PC-9 (cell line): ENCODE results near the gene PANK3.

Experiments used
- EZH2 ChIP-seq: fragments of 200-600 bp; sonication (generic); IDR thresholded peaks from 2 replicates; pipeline ENCODE4 v1.8.0; 2017; ENCODE audit warnings: antibody characterized with exemption, low read depth
- TF ChIP-seq, protein P1 (sequence below): fragments of 200-600 bp; sonication (generic); conservative IDR thresholded peaks from 2 replicates; pipeline ENCODE4 v1.6.1; 2017; ENCODE audit warnings: mixed run types, antibody characterized with exemption, mild to moderate bottlenecking, moderate library complexity

DNA sequence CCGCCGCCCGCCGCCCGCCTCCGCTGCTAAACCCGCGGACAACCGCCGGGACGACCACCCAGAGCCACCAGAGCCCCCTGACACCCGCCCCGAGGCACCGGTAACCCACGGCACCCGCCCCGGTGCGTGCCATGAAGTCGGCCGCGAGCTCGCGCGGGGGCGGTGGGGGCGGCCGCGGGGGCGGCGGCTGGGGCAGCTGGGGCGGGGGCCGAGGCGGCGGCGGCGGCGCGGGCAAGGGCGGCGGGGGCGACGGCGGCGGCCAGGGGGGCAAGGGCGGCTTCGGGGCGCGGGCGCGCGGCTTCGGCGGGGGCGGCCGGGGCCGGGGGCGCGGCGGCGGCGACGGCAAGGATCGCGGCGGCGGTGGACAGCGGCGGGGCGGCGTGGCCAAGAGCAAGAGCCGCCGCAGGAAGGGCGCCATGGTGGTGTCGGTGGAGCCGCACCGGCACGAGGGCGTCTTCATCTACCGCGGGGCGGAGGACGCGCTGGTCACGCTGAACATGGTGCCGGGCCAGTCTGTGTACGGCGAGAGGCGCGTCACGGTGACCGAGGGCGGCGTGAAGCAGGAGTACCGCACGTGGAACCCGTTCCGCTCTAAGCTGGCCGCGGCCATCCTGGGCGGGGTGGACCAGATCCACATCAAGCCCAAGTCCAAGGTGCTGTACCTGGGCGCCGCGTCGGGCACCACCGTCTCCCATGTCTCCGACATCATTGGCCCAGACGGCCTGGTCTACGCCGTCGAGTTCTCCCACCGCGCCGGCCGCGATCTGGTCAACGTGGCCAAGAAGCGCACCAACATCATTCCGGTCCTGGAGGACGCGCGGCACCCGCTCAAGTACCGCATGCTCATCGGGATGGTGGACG, 49.6 kb downstream of the PANK3 start:
- TF ChIP-seq, protein P1, sequence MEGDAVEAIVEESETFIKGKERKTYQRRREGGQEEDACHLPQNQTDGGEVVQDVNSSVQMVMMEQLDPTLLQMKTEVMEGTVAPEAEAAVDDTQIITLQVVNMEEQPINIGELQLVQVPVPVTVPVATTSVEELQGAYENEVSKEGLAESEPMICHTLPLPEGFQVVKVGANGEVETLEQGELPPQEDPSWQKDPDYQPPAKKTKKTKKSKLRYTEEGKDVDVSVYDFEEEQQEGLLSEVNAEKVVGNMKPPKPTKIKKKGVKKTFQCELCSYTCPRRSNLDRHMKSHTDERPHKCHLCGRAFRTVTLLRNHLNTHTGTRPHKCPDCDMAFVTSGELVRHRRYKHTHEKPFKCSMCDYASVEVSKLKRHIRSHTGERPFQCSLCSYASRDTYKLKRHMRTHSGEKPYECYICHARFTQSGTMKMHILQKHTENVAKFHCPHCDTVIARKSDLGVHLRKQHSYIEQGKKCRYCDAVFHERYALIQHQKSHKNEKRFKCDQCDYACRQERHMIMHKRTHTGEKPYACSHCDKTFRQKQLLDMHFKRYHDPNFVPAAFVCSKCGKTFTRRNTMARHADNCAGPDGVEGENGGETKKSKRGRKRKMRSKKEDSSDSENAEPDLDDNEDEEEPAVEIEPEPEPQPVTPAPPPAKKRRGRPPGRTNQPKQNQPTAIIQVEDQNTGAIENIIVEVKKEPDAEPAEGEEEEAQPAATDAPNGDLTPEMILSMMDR: no peak
- no peak for TF ChIP-seq EZH2
